ENCODE data around the gene RAB3A.

DNA sequence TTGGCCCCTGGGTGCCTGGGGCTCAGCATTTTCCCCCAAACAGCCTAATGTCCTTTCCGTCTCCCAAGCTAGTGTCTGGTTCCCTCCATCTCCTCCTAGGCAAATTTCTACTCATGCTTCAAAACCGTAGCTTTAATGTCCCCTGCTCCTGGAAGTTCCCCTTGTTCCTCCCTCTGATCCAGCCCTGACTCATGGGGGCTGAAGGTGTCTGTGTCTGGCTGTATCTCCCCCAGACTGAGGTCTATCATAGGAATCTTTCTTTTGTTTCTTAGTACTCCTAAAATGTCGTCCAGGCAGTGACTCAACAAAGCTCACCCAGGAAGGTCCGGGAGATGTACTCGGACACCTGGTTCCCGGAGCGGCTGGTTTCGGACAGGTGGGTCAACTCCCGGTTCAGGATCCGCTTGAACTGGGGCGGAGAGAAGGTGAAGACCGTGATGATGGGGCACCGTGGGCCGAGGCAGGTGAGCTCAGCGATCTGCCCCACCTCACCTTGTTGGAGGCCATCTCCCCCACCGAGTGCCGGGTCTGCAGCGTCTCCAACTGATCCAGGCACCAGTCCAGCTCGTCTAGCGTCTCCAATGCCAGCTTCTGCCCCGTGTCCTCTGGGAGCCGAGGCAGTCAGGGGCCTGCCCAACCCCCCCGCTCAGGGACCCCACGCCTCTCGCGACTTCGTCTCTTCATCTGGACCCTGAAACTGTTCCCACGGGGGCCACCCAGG is 16.2 kb upstream of the RAB3A start:
- TF ChIP-seq, protein P1, sequence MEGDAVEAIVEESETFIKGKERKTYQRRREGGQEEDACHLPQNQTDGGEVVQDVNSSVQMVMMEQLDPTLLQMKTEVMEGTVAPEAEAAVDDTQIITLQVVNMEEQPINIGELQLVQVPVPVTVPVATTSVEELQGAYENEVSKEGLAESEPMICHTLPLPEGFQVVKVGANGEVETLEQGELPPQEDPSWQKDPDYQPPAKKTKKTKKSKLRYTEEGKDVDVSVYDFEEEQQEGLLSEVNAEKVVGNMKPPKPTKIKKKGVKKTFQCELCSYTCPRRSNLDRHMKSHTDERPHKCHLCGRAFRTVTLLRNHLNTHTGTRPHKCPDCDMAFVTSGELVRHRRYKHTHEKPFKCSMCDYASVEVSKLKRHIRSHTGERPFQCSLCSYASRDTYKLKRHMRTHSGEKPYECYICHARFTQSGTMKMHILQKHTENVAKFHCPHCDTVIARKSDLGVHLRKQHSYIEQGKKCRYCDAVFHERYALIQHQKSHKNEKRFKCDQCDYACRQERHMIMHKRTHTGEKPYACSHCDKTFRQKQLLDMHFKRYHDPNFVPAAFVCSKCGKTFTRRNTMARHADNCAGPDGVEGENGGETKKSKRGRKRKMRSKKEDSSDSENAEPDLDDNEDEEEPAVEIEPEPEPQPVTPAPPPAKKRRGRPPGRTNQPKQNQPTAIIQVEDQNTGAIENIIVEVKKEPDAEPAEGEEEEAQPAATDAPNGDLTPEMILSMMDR (conservative IDR thresholded peaks at IDR 0.05; ENCODE audit: low read length) = no peak
- no peak for TF ChIP-seq EZH2phosphoT487 (IDR thresholded peaks at IDR 0.05; ENCODE audit: borderline replicate concordance)
